ENCODE results near the gene DNAJC1. TPM values are rescaled to one million over a fixed set of nuclear protein-coding genes. Genes with fewer than 3 reads are reported as not detected.

DNAJC1 gene
- total RNA-seq, 2 experiments from 2014 or later, result 16.8 to 19.3 TPM

GRCh38 chr10:21754410-21755011, 249.0 kb downstream of the DNAJC1 start:
- H3K27me3 Mint-ChIP-seq, result no peaks in the 10 kb centered on the region
- POLR2A ChIA-PET, result no interaction called here
- Histone ChIP-seq H3K9me3 (ENCODE audit: control insufficient read depth in 1 of 2, insufficient read depth in 1 of 2, low read length in 2 of 2) (no peaks in the 10 kb centered on the region), H3K4me3 (ENCODE audit: low read length) (no peak overlapping the region), H3K27ac (ENCODE audit: low read depth in 1 of 2, low read length in 2 of 2) (no peak overlapping the region), H3K27me3 (ENCODE audit: control insufficient read depth in 1 of 2, insufficient read depth in 2 of 2, low read length in 2 of 2) (no peaks in the 10 kb centered on the region), H3K4me1 (ENCODE audit: insufficient read depth, low read length) (no peaks in the 10 kb centered on the region), H3K36me3 (ENCODE audit: insufficient read depth, low read length) (peaks cover 23% of the 10 kb centered on the region)
- H3K9me3 Mint-ChIP-seq, result no peaks in the 10 kb centered on the region
- intact Hi-C loops (cut with DNase I, micrococcal nuclease), result no loop called here
- H3K4me1 Mint-ChIP-seq (ENCODE audit: low read depth), result no peaks in the 10 kb centered on the region
- peaks cover 11% of the 10 kb centered on the region for H3K36me3 Mint-ChIP-seq (ENCODE audit: low read depth)
- no peak for DNase-seq
- TF ChIP-seq CTCF (IDR thresholded peaks at IDR 0.05), result no peak
- CTCF ChIA-PET, result no interaction called here
- no peak for ATAC-seq (ENCODE audit: poor library complexity)
- H3K27ac Mint-ChIP-seq, result no peak overlapping the region
- no peak overlapping the region for H3K4me3 Mint-ChIP-seq

- no peak for ATAC-seq (ENCODE audit: poor library complexity)
- no peaks in the 10 kb centered on the region for H3K4me1 Mint-ChIP-seq (ENCODE audit: low read depth)
- intact Hi-C loops (cut with DNase I, micrococcal nuclease), result no loop called here
- no peak overlapping the region for H3K27ac Mint-ChIP-seq
- no peak for DNase-seq
- H3K4me1 ChIP-seq (ENCODE audit: insufficient read depth, low read length), result no peaks in the 10 kb centered on the region
- ChIA-PET CTCF (no interaction called here), POLR2A (no interaction called here)
- H3K36me3 Mint-ChIP-seq (ENCODE audit: low read depth), result peaks cover 8% of the 10 kb centered on the region
- H3K4me3 ChIP-seq (ENCODE audit: low read length), result no peak overlapping the region
- H3K9me3 Mint-ChIP-seq, result no peaks in the 10 kb centered on the region
- no peaks in the 10 kb centered on the region for H3K27me3 ChIP-seq (ENCODE audit: control insufficient read depth in 1 of 2, insufficient read depth in 2 of 2, low read length in 2 of 2)
- no peaks in the 10 kb centered on the region for H3K9me3 ChIP-seq (ENCODE audit: control insufficient read depth in 1 of 2, insufficient read depth in 1 of 2, low read length in 2 of 2)
- no peak for TF ChIP-seq CTCF (IDR thresholded peaks at IDR 0.05)
- H3K4me3 Mint-ChIP-seq, result no peak overlapping the region
- H3K27me3 Mint-ChIP-seq, result no peaks in the 10 kb centered on the region
- H3K27ac ChIP-seq (ENCODE audit: low read depth in 1 of 2, low read length in 2 of 2), result no peak overlapping the region
- H3K36me3 ChIP-seq (ENCODE audit: insufficient read depth, low read length), result peaks cover 15% of the 10 kb centered on the region
These were observed 249.8 kb downstream of the DNAJC1 start for GRCh38 chr10:21753497-21754270.

- peaks cover 14% of the 10 kb centered on the region for H3K4me1 Mint-ChIP-seq (ENCODE audit: low read depth)
- H3K36me3 Mint-ChIP-seq (ENCODE audit: low read depth), result peaks cover 3% of the 10 kb centered on the region
- CTCF ChIA-PET, result no interaction called here
- DNase-seq, result no peak
- H3K9me3 ChIP-seq (ENCODE audit: control insufficient read depth in 1 of 2, insufficient read depth in 1 of 2, low read length in 2 of 2), result no peaks in the 10 kb centered on the region
- no peak overlapping the region for H3K4me3 ChIP-seq (ENCODE audit: low read length)
- H3K36me3 ChIP-seq (ENCODE audit: insufficient read depth, low read length), result no peaks in the 10 kb centered on the region
- no peak overlapping the region for H3K27ac ChIP-seq (ENCODE audit: low read depth in 1 of 2, low read length in 2 of 2)
- no peaks in the 10 kb centered on the region for H3K9me3 Mint-ChIP-seq
- no peaks in the 10 kb centered on the region for H3K27me3 ChIP-seq (ENCODE audit: control insufficient read depth in 1 of 2, insufficient read depth in 2 of 2, low read length in 2 of 2)
- H3K27ac Mint-ChIP-seq, result no peak overlapping the region
- intact Hi-C loops (cut with DNase I, micrococcal nuclease), result no loop called here
- POLR2A ChIA-PET, result no interaction called here
- no peak for ATAC-seq (ENCODE audit: poor library complexity)
- H3K4me3 Mint-ChIP-seq, result no peak overlapping the region
- H3K27me3 Mint-ChIP-seq, result no peaks in the 10 kb centered on the region
- TF ChIP-seq CTCF (IDR thresholded peaks at IDR 0.05), result no peak
- H3K4me1 ChIP-seq (ENCODE audit: insufficient read depth, low read length), result peaks cover 5% of the 10 kb centered on the region
These were observed 251.9 kb downstream of the DNAJC1 start for GRCh38 chr10:21751341-21752310.

Data from CD4-positive, alpha-beta T cell (primary cell).